SKM-1 treated with dmso at 0.1 percent for 144 hours (cell line): Measurements from ENCODE around the gene THSD1.
A peak's percentile ranks its signal among the peaks of the same experiment; 100 is the strongest.

ENCODE experiments used
- DNase-seq: peaks from one replicate; lab custom pipeline; 2025; ENCODE audit not compliant: unreplicated experiment; lab: John Stamatoyannopoulos, UW

Gene THSD1, protein sequence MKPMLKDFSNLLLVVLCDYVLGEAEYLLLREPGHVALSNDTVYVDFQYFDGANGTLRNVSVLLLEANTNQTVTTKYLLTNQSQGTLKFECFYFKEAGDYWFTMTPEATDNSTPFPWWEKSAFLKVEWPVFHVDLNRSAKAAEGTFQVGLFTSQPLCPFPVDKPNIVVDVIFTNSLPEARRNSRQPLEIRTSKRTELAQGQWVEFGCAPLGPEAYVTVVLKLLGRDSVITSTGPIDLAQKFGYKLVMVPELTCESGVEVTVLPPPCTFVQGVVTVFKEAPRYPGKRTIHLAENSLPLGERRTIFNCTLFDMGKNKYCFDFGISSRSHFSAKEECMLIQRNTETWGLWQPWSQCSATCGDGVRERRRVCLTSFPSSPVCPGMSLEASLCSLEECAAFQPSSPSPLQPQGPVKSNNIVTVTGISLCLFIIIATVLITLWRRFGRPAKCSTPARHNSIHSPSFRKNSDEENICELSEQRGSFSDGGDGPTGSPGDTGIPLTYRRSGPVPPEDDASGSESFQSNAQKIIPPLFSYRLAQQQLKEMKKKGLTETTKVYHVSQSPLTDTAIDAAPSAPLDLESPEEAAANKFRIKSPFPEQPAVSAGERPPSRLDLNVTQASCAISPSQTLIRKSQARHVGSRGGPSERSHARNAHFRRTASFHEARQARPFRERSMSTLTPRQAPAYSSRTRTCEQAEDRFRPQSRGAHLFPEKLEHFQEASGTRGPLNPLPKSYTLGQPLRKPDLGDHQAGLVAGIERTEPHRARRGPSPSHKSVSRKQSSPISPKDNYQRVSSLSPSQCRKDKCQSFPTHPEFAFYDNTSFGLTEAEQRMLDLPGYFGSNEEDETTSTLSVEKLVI

GRCh38 chr13:52405767-52406494, at the start of gene THSD1:
TSS of gene THSD1 (minus strand) at chr13:52406172. CDS start at chr13:52402600, 3,572 bp downstream.
- DNase-seq: no peak

DNA sequence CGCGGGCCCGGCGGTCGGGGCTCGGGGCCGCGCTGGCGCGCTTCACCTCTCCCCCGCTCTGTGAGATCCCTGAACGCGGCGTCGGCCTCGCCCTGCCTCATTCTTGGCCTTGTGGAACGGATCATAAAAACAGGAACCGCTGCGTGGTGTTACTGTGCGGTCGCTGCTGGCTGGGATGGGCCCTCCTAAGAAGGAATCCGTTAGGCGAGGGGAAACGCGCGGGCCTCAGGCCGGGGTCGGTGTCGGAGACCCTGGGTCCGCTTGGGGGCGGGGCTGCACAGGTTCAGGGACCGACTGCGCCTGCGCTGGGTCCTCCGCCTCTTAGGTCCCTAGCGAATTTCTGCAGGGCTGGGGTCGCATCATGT, 49.7 kb upstream of the THSD1 start:
- peak; percentile 72 for DNase-seq

- DNase-seq: peak; percentile 96
Measured at GRCh38 chr13:52454820-52455676, 49.1 kb upstream of the THSD1 start, which contains the start of gene CKAP2. TSS of gene CKAP2 (plus strand) at chr13:52455478. CDS start at chr13:52455557, 79 bp downstream.

GRCh38 chr13:52454459-52454819, 48.5 kb upstream of the THSD1 start:
- no peak for DNase-seq

DNA sequence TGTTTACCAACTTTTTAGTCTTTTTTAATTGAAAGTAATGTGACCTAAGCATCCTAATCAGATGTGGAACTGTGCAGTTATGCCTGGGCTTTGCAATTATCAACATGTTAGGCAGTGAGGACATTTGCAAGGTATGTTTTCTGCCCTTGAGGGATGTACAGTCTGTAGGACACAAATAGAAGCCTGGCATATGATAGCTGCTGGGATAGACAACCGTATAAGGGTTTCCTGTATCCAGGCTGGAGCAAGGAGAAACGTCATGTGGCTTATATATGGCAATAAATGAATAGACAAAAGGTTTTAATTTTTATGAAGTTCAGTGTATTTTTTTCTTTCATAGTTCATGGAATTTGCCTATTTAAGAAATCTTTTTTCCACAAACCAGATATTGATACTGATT, 46.5 kb upstream of the THSD1 start:
- no peak for DNase-seq

GRCh38 chr13:52451135-52451804, 45.3 kb upstream of the THSD1 start:
- no peak for DNase-seq

DNA sequence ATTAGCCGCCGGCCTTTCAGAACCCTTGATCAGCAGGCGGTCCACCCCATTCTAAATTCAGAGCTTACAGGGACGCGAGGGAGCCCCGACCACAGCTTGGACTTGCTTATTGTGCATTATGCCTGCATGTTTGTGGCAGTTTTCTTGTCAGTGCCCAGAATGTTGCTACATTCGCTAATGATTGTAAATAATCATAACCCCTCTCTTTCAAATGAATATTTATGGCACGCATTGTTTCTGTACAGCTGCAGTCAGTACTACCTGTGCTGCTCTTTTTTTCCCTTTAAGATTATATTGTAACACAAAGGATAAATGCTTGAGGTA, 44.8 kb upstream of the THSD1 start:
- no peak for DNase-seq

DNA sequence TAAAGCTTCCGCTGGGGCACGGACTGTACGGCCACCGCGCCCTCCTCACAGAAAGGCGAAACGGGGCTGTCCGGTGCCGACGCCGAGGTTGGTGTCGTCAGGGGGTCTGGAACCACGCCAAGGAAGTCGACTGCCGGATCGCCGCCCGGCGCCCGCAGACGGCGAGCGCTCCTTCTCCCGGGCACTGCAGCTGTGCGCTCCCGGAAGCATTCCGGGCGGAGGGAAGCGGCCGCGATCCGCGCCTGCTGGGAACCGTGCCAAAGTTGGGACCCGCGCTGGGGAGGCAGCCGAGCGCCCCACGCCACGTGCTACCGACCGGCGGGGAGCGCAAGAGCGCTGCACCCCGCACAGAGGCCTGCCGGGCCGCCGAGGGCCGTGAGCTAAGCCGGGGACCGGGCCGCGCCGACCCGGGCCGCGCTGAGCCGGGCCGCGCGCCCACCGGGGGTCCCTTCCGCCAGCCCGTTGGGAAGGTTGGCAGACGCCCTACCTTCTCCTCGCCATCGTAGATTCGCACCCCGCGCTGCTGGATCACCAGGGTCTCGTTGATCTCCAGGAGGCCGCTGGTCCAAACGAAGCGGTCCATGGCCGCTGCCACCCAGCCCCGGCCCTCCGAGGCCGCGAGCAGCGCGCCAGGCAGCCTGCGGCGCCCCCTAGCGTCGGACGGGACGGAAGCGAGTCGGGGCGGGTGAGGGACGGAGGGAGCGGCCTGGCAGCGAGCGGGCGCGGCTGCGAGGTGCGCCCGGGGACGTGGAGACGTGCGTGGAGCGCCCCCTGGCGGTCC, 44.2 kb upstream of the THSD1 start, which contains the start of gene VPS36:
Gene VPS36, minus strand, starts transcription at position 623 of the 781 bp plus-strand sequence. Its CDS starts 40 bp downstream, at position 583.
- DNase-seq: peak; percentile 93

DNA sequence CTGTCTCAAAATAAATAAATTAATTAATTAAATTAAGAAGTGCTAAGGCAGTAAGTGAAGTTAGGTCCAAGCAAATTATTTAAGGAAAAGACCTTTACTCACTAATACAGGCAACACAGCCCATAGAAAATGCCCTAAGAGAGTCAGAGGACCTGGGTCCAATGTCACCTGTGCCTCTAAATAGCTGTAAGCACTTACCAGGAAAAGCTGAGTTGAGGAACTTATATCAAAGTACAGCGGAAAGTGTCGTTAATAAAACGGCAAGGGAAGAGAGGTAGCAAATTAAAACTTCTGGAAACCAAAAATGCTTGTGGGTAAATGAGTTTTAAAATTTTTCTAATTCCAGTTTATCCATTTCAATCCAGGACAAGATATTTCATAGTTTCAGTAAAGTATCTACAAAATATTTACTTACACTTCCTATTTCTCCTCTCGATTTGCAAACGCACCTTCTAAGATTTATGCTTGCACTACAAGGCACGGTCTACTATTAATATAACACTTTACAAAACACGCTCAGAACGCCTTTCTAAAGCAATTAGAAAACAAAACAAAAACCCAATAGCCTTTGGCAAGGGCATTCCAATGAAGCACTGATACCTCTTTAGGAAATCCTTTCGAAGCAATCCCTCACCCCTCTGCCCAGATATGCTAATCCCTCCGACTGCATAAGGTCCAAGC, 43.5 kb upstream of the THSD1 start:
- no peak for DNase-seq

- DNase-seq: no peak
Measured at GRCh38 chr13:52447815-52448552, 42.0 kb upstream of the THSD1 start.

- DNase-seq: no peak
Measured at GRCh38 chr13:52447354-52447753, 41.4 kb upstream of the THSD1 start.

DNA sequence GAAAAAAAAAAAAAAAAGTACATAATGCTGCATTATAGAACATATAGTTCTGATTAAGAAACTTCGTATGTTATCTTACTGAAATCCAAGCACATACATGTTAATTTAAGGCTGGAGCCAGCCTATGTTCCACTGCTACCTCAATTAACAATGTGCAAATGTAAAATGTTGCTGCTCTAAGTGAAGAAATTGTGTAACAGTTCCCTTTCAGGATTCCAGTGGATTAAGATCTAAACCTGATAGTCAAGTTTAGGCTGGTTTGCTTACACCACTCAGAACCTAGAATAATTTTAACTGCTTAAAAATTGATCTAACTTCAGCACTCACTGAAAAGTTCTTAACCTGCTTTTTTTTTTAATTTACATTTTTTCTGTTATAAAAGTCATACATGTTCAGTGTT, 40.3 kb upstream of the THSD1 start:
- DNase-seq: no peak

DNA sequence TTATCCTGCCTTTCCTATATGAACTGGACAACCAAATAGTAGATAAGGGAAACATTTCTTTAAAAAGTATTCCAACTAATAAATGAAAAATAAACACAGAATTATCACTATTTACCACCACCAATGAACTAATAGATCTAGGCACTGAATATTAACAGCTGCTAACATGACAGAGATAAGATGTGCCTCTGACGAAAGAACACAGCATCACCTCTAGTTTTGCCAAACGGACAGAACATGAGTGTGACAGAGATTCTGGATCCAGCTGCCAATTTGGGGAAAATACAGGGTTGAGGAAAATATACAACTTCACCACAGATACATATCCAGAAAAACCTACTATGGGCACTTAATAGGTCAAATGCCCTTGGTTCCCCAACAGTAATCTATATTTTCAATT, 26.5 kb upstream of the THSD1 start:
- DNase-seq: no peak

GRCh38 chr13:52428295-52428694, 22.3 kb upstream of the THSD1 start:
- no peak for DNase-seq

DNA sequence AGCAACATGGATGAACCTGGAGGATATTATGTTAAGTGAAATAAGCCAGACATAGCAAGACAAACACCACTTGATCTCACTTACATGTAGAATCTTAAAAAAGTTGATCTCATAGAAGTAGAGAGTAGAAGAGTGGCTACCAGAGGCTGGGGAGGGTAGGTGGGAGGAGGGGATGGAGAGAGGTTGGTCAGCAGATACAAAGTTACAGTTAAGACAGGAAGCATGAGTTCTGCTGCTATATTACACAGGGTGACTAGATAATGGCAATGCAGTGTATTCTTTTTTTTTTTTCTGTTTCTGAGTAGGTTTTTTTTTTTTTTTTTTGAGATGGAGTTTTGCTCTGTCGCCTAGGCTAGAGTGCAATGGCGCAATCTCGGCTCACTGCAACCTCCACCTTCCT, 15.2 kb upstream of the THSD1 start:
- no peak for DNase-seq

DNA sequence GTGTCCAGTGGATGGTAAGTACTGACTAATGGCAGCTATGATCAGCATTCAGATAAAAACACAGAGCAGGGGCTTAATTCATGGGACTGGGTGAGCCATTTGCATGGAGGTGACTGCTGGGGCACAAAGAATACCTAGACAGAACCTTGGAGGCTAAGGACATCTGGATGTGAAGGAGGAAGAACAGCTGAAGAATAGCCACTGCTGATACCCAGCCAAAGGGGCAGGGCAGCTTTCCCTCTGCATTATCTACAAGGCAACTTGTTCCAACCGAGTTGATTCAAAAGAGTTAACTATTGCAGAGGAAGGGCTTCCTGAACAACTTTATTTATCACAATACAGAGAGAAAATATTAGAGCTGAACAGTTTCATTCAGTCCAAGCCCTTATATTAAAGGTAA, 13.1 kb upstream of the THSD1 start:
- no peak for DNase-seq

DNA sequence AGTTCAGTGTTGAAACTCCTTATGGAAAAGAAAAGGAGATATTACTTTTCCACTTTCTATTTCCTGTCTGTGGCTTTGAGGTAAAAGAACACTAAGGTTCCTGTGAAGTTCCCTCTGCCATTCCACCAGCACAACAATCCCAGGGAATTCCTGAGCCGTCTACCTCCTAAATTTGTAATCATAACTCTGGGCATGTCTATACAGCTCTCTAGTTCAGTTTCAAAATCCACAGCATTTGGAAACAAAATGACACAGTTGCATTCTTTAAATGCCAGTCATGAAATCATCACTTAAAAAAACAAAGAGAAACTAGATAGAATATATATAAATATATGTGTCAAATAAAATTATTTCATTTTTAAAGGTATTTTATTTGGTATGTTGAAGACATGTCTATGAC, 9.0 kb upstream of the THSD1 start:
- DNase-seq: no peak

DNA sequence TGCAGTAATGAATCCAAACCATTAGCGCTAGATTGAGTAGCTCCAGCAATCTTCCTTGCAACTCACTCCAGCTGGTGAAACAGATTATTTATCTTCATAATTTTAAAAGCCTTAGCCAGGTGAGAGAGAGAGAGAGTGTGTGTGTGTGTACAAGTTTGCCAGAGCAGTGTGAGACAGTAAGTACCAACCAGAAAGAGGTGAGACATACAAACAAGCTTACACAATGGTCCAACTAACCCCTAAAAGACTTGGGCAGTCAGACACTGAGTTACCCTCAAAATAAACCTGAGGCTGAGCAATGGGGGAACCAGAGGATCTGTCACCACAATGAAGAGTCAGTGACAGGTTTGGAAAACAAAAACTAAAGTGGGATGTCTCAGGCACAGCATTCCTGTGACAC, 8.1 kb upstream of the THSD1 start:
- no peak for DNase-seq
